ENCODE measurements around the gene RAPGEF4. TPM values are rescaled to one million over a fixed set of nuclear protein-coding genes. Genes with fewer than 3 reads are reported as not detected.

The RAPGEF4 gene
- total and polyA plus RNA-seq, 2 donors (not counting 1 experiment from before 2014, with no cell fraction given): 0.22 to 0.30 TPM

GRCh38 chr2:172978063-172978383, 242.4 kb downstream of the RAPGEF4 start:
- H2AFZ ChIP-seq (ENCODE audit: insufficient read depth, low read depth, low read length, poor library complexity, severe bottlenecking): no peak overlapping the region
- intact Hi-C loops (cut with micrococcal nuclease): no loop called here
- no peak overlapping the region for H3K27ac Mint-ChIP-seq

More at GRCh38 chr2:172978063-172978383, 242.4 kb downstream of the RAPGEF4 start:
- ChIA-PET CTCF (interaction anchor here (0.7 kb wide), 1 partner anchor 17 kb away, joined by 3 read pairs; no protein-coding TSS in a partner anchor), POLR2A (no interaction called here)
- H3K4me3 Mint-ChIP-seq: no peak overlapping the region
- no peaks in the 10 kb centered on the region for H3K4me1 Mint-ChIP-seq
- H3K79me2 ChIP-seq (ENCODE audit: control insufficient read depth, insufficient read depth, low read length): no peaks in the 10 kb centered on the region
- no peak overlapping the region for H3K9ac ChIP-seq (ENCODE audit: low read length)
- no peak for TF ChIP-seq EZH2 (IDR thresholded peaks at IDR 0.05; ENCODE audit: borderline replicate concordance, insufficient read depth, low read depth, low read length, poor library complexity, severe bottlenecking)
- no peak for TF ChIP-seq CTCF (IDR thresholded peaks at IDR 0.05)
- H3K4me1 ChIP-seq (ENCODE audit: control insufficient read depth in 2 of 2, insufficient read depth in 2 of 2, low read length in 2 of 2): no peaks in the 10 kb centered on the region
- H3K4me2 ChIP-seq (replicated peaks; ENCODE audit: low read depth, low read length, poor library complexity, severe bottlenecking): no peak overlapping the region
- H4K20me1 ChIP-seq (ENCODE audit: control insufficient read depth, insufficient read depth, low read length, poor library complexity, severe bottlenecking): no peaks in the 10 kb centered on the region
- H3K9me3 Mint-ChIP-seq (ENCODE audit: insufficient read depth): no peaks in the 10 kb centered on the region
- H3K9me3 ChIP-seq (ENCODE audit: control extremely low read depth in 1 of 3, control insufficient read depth in 2 of 3, insufficient read depth in 1 of 3, low read length in 2 of 3): no peaks in the 10 kb centered on the region
- ATAC-seq (ENCODE audit: low read depth): no peak
- no peaks in the 10 kb centered on the region for H3K36me3 ChIP-seq (replicated peaks in 1 of 2; ENCODE audit: control extremely low read depth in 1 of 2, control insufficient read depth in 1 of 2, extremely low read depth in 1 of 2, insufficient read depth in 2 of 2, low read length in 1 of 2)
- H3K27me3 Mint-ChIP-seq: peaks cover 33% of the 10 kb centered on the region
- H3K27ac ChIP-seq (ENCODE audit: low read length in 2 of 2): no peak overlapping the region
- no peak overlapping the region for H3K4me3 ChIP-seq (ENCODE audit: control extremely low read depth in 1 of 5, extremely low read depth in 1 of 5, insufficient read depth in 1 of 5, low read depth in 2 of 5, low read length in 4 of 5)
- no peak for DNase-seq
- H3K27me3 ChIP-seq (replicated peaks in 1 of 4; ENCODE audit: control extremely low read depth in 1 of 4, control insufficient read depth in 3 of 4, insufficient read depth in 4 of 4, low read length in 3 of 4): peaks cover 0 to 2% (median 0%) of the 10 kb centered on the region in 4 experiments
- WGBS (ENCODE audit: insufficient coverage): 0% methylated on average over 1 of the region's 2 CpGs

Data from B cell (primary cell).